Kidney (tissue), 14 donors: Measurements from ENCODE around the gene LRRC4C. TPM values are rescaled to one million over a fixed set of nuclear protein-coding genes. Genes with fewer than 3 reads are reported as not detected.

ENCODE experiments used
- DNase-seq, 5 donors: peaks; one replicate each; pipeline ENCODE4 v3.0.0-alpha.2; 2013 to 2020
- FAIRE-seq: peaks from 2 replicates; lab custom pipeline; 2012; peaks lifted over from hg19 to GRCh38; lab: Jason Lieb, UNC
- H3K27ac ChIP-seq, 2 donors: one replicate each; pipeline ENCODE4 v1.7.0; 2013; ENCODE audit warnings: low read depth in 2 of 2, low read length in 2 of 2, inconsistent platforms in 1 of 2
- H3K27me3 ChIP-seq: one replicate; pipeline ENCODE4 v1.7.1; 2013; ENCODE audit warnings: low read length, inconsistent platforms; ENCODE audit not compliant: control insufficient read depth, insufficient read depth
- H3K36me3 ChIP-seq, 3 donors: one replicate each; pipeline versions ENCODE4 v1.7.0 to v1.7.1; 2013; ENCODE audit warnings: low read length in 3 of 3, control low read depth in 1 of 3, inconsistent platforms in 1 of 3; ENCODE audit not compliant: insufficient read depth in 3 of 3, control insufficient read depth in 2 of 3
- H3K4me1 ChIP-seq, 3 donors: one replicate each; pipeline versions ENCODE4 v1.7.0 to v1.7.1; 2013; ENCODE audit warnings: low read length in 3 of 3, inconsistent platforms in 1 of 3, low read depth in 1 of 3; ENCODE audit not compliant: control insufficient read depth in 2 of 3, insufficient read depth in 2 of 3
- H3K4me3 ChIP-seq, 3 donors: one replicate each; pipeline versions ENCODE4 v1.7.0 to v1.8.1; 2013; ENCODE audit warnings: low read length in 3 of 3, control low read depth in 1 of 3, inconsistent platforms in 1 of 3
- H3K9ac ChIP-seq, 3 donors: one replicate each; pipeline versions ENCODE4 v1.7.0 to v1.7.1; 2013; ENCODE audit warnings: low read length in 3 of 3, control low read depth in 1 of 3, inconsistent platforms in 1 of 3
- H3K9me3 ChIP-seq, 3 donors: one replicate each; pipeline versions ENCODE4 v1.7.0 to v1.7.1; 2013; ENCODE audit warnings: low read length in 3 of 3, control low read depth in 1 of 3, inconsistent platforms in 1 of 3; ENCODE audit not compliant: control insufficient read depth in 2 of 3, insufficient read depth in 1 of 3
- CTCF ChIP-seq: IDR thresholded peaks from 3 replicates; pipeline ENCODE4 v1.5.1; 2012; ENCODE audit warnings: mild to moderate bottlenecking, moderate library complexity, borderline replicate concordance; ENCODE audit not compliant: insufficient read depth; ENCODE audit errors: extremely low read depth
- intact Hi-C: fragments of 100-400 bp; cut with DNase I; formaldehyde crosslinking; loops from one replicate; pipeline ENCODE4 v1.11.1; 2022
- polyA plus RNA-seq: library from polyadenylated mRNA; stranded (reverse); fragments of 350-450 nt; fragmentation: Illumina TruSeq; extraction: RNeasy Lipid Tissue Mini Kit (QIAGEN cat#74804); gene quantifications from one replicate; pipeline ENCODE4 v1.2.3, GENCODE V29; 2014; ENCODE audit warnings: low read depth, low replicate concordance; ENCODE audit not compliant: insufficient read depth
- total RNA-seq: library from RNA; stranded (reverse); fragmentation: NEBNext Ultra II Directional; extraction: Animal tissue kit (Norgen Biotek cat#: 25700); gene quantifications from one replicate; pipeline ENCODE4 v1.2.1, GENCODE V29; 2021
- donor health status: control.
- donor health status: control.
- donor health status: control.
- donor health status: control.
- donor health status: control.
- donor health status: DM: yes; HTN: yes; CAD: no.
- donor health status: Normal renal cell carcinoma (clear cell type).

The LRRC4C gene
- total and polyA plus RNA-seq, 2 donors from 2014 or later, result 0.26 to 1.6 TPM

GRCh38 chr11:41235668-41236067, 223.8 kb downstream of the LRRC4C start:
- H3K27ac ChIP-seq, result no peak overlapping the region
- H3K36me3 ChIP-seq, result no peaks in the 10 kb centered on the region
- H3K9ac ChIP-seq, result no peak overlapping the region
- DNase-seq (no peak), FAIRE-seq (no peak)
- H3K4me1 ChIP-seq, result no peaks in the 10 kb centered on the region
- intact Hi-C loops, result no loop called here
- no peak overlapping the region for H3K4me3 ChIP-seq
- no peaks in the 10 kb centered on the region for H3K9me3 ChIP-seq
- no peaks in the 10 kb centered on the region for H3K27me3 ChIP-seq
- no peak for TF ChIP-seq CTCF

DNA sequence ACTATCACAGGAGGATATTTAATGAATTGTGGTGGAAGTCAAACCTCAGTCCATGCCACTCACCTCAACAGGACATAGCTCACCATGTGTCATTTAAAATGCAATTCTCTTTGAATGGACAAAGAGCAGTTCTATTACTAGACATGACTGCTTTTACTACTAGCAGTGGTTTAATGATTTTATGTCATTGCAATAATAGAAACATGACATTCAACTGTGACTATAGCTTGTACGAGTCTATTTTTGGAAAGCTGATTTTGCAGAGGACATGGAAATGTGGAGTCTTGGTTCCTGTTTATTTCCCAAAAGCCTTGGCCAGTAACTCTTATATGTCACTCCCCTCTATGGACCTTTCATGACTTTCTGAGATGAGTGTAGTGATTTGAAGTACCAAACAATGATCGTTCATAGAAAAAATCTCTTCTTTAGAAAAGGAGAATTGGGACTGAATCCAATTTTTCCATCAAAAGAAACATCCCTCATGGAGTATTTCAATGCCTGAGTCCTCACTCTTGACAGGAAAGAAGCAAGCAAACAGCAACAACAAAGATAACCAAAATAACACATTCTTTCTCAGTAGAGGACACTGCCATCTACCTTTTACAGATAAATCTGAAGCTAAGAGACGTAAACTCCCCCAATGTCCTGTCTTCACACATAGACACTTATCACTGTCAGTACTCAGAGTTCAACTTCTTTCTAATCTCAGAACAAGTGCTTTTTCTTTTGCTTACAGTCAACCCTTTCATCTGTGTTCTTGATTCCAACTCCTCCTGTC, 233.4 kb downstream of the LRRC4C start:
- Histone ChIP-seq H3K27ac (no peak overlapping the region), H3K36me3 (no peaks in the 10 kb centered on the region), H3K9me3 (no peaks in the 10 kb centered on the region), H3K4me3 (no peak overlapping the region), H3K4me1 (no peaks in the 10 kb centered on the region), H3K9ac (no peak overlapping the region), H3K27me3 (no peaks in the 10 kb centered on the region)
- DNase-seq (no peak), FAIRE-seq (no peak)
- intact Hi-C loops, result no loop called here
- TF ChIP-seq CTCF, result no peak

DNA sequence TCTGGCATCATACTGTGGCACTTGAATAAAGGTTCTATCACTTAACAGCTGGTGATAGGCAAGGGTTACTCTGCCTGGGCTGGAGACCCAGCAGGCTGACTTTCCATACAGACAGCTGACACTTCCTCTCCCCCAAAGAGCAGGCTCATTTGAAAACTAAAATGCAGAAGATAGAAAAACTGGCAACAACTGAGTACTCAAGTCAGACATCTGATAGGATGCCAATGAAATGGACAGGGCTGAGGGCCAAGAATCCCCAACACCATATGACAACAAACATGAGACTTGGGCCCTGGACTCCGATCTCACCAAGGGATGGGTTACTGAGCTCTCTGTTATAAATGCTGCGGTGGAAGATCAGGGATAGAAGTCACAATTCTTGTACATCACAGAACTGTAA, 237.2 kb downstream of the LRRC4C start:
- no peak overlapping the region for H3K4me3 ChIP-seq
- no peak for TF ChIP-seq CTCF
- no peak overlapping the region for H3K9ac ChIP-seq
- no peaks in the 10 kb centered on the region for H3K4me1 ChIP-seq
- no peaks in the 10 kb centered on the region for H3K9me3 ChIP-seq
- H3K27ac ChIP-seq, result no peak overlapping the region
- intact Hi-C loops, result no loop called here
- no peak for FAIRE-seq
- DNase-seq, result no peak
- H3K36me3 ChIP-seq, result no peaks in the 10 kb centered on the region
- no peaks in the 10 kb centered on the region for H3K27me3 ChIP-seq

DNA sequence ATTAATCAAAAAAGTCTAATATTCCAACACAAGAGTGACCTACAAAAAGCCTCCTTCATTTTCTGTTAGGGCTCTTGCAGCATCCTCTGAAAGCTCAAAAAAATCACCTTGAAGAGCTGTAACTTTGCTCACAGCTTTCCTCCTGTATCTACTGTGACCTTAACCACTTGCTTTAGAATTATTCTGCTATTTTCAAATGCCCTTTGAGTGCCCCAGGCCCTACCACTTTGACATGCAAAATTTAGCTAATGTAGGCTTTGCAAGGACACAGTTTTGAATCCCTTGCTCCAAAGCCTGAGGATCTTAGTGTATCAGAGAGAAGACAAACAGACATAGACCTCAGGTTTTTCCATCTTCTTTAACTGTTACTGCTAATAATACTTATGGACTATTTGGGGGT, 253.1 kb downstream of the LRRC4C start:
- H3K4me1 ChIP-seq, result no peaks in the 10 kb centered on the region
- no peaks in the 10 kb centered on the region for H3K27me3 ChIP-seq
- no peaks in the 10 kb centered on the region for H3K36me3 ChIP-seq
- no peak for TF ChIP-seq CTCF
- H3K4me3 ChIP-seq, result no peak overlapping the region
- no peak overlapping the region for H3K27ac ChIP-seq
- H3K9ac ChIP-seq, result no peak overlapping the region
- FAIRE-seq (no peak), DNase-seq (no peak)
- intact Hi-C loops, result no loop called here
- no peaks in the 10 kb centered on the region for H3K9me3 ChIP-seq
